PC-9 (cell line): ENCODE data around the gene AK8. TPM values are rescaled to one million over a fixed set of nuclear protein-coding genes. Genes with fewer than 3 reads are reported as not detected.

Experiments
- BruUV-seq: library from RNA; stranded (reverse); fragments of 400-500 nt; replicated peaks from 2 replicates; lab custom pipeline; 2021; lab: Mats Ljungman, UMichigan
- CTCF ChIA-PET: fragments of 300-600 bp; sonication (Branson Sonifier 250); formaldehyde crosslinking; loops from one replicate; lab custom pipeline; 2022; ENCODE audit warnings: antibody characterized with exemption; lab: Charles Lee
- POLR2A ChIA-PET: fragments of 300-600 bp; sonication (Branson Sonifier 250); formaldehyde crosslinking; loops from one replicate; lab custom pipeline; 2022; ENCODE audit warnings: antibody characterized with exemption; ENCODE audit not compliant: unreplicated experiment; lab: Charles Lee
- DNase-seq, 2 experiments: peaks; one replicate each; pipeline versions ENCODE4 v3.0.0 to v3.0.0-alpha.2; 2015 to 2022; ENCODE audit warnings: mixed read lengths in 1 of 2
- H2AFZ ChIP-seq: fragments of 200-600 bp; sonication (generic); 2 replicates; pipeline ENCODE4 v1.8.1; 2017; ENCODE audit warnings: antibody characterized with exemption
- H3F3A ChIP-seq: fragments of 200-600 bp; sonication (generic); 2 replicates; pipeline ENCODE4 v1.8.1; 2017; ENCODE audit warnings: antibody characterized with exemption, mild to moderate bottlenecking, low read depth; ENCODE audit not compliant: insufficient read depth
- H3K27ac ChIP-seq: fragments of 200-600 bp; sonication (generic); 2 replicates; pipeline ENCODE4 v1.6.1; 2016; ENCODE audit warnings: mixed run types
- H3K27me3 ChIP-seq: fragments of 200-600 bp; sonication (generic); 2 replicates; pipeline ENCODE4 v1.6.1; 2016; ENCODE audit warnings: low read depth, mixed run types; ENCODE audit not compliant: insufficient read depth
- H3K36me3 ChIP-seq: fragments of 200-600 bp; sonication (generic); 2 replicates; pipeline ENCODE4 v1.6.1; 2016; ENCODE audit warnings: low read depth, mixed run types
- H3K4me1 ChIP-seq: fragments of 200-600 bp; sonication (generic); replicated peaks from 2 replicates; pipeline ENCODE4 v1.6.1; 2016; ENCODE audit warnings: mixed run types; ENCODE audit not compliant: insufficient read depth
- H3K4me2 ChIP-seq: fragments of 200-600 bp; sonication (generic); 2 replicates; pipeline ENCODE4 v1.6.1; 2017; ENCODE audit warnings: mixed run types
- H3K4me3 ChIP-seq: fragments of 200-600 bp; sonication (generic); 2 replicates; pipeline ENCODE4 v1.6.1; 2016; ENCODE audit warnings: mixed run types
- H3K79me2 ChIP-seq: fragments of 200-600 bp; sonication (generic); 2 replicates; pipeline ENCODE4 v1.6.1; 2017; ENCODE audit warnings: low read depth, mixed run types
- H3K9me2 ChIP-seq: fragments of 200-600 bp; sonication (generic); 2 replicates; pipeline ENCODE4 v1.8.1; 2017; ENCODE audit warnings: mild to moderate bottlenecking; ENCODE audit not compliant: insufficient read depth
- H3K9me3 ChIP-seq: fragments of 200-600 bp; sonication (generic); 2 replicates; pipeline ENCODE4 v1.8.1; 2016; ENCODE audit warnings: low read depth; ENCODE audit not compliant: insufficient read depth
- H4K20me1 ChIP-seq: fragments of 200-600 bp; sonication (generic); 2 replicates; pipeline ENCODE4 v1.8.1; 2017; ENCODE audit not compliant: insufficient read depth
- EZH2 ChIP-seq: fragments of 200-600 bp; sonication (generic); IDR thresholded peaks from 2 replicates; pipeline ENCODE4 v1.8.0; 2017; ENCODE audit warnings: antibody characterized with exemption, low read depth
- intact Hi-C: fragments of 100-400 bp; cut with micrococcal nuclease; formaldehyde crosslinking; loops from one replicate; pipeline ENCODE4 v1.10.0; 2022; ENCODE audit not compliant: unreplicated experiment
- total RNA-seq: library from RNA; stranded (reverse); gene quantifications from 2 replicates; pipeline ENCODE4 v1.2.3, GENCODE V29; 2021
- TF ChIP-seq, protein P1 (sequence below): fragments of 200-600 bp; sonication (generic); conservative IDR thresholded peaks from 2 replicates; pipeline ENCODE4 v1.6.1; 2017; ENCODE audit warnings: mixed run types, antibody characterized with exemption, mild to moderate bottlenecking, moderate library complexity

Gene AK8
- total RNA-seq, 1 experiment from 2014 or later = 7.2 TPM

DNA sequence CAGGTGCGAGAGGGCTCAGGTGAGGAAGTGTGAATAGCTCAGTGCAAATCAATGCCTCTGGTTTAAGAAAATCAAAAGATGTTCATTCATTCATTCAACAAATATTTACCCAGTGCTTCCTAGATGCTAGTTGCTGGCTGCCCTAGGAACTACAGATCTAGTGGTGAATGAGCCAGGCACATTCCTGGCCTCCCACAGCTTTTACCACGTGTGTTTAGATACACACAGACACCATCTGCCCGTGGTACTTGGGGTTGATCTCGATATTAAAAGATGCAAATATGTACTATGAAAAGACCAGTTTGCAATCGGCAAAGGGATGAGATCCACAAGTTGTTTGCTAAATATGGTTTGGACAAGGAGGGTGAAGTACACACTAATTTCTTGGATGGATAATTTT lies 129.6 kb downstream of the AK8 start:
- no peak overlapping the region for H3K4me3 ChIP-seq
- H3K36me3 ChIP-seq = no peaks in the 10 kb centered on the region
- no peaks in the 10 kb centered on the region for H3K4me1 ChIP-seq
- no peaks in the 10 kb centered on the region for H3F3A ChIP-seq
- no peaks in the 10 kb centered on the region for H3K9me2 ChIP-seq
- H3K79me2 ChIP-seq = no peaks in the 10 kb centered on the region
- no peak for DNase-seq
- TF ChIP-seq EZH2 = no peak
- TF ChIP-seq, protein P1, sequence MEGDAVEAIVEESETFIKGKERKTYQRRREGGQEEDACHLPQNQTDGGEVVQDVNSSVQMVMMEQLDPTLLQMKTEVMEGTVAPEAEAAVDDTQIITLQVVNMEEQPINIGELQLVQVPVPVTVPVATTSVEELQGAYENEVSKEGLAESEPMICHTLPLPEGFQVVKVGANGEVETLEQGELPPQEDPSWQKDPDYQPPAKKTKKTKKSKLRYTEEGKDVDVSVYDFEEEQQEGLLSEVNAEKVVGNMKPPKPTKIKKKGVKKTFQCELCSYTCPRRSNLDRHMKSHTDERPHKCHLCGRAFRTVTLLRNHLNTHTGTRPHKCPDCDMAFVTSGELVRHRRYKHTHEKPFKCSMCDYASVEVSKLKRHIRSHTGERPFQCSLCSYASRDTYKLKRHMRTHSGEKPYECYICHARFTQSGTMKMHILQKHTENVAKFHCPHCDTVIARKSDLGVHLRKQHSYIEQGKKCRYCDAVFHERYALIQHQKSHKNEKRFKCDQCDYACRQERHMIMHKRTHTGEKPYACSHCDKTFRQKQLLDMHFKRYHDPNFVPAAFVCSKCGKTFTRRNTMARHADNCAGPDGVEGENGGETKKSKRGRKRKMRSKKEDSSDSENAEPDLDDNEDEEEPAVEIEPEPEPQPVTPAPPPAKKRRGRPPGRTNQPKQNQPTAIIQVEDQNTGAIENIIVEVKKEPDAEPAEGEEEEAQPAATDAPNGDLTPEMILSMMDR = no peak
- no peak overlapping the region for H3K27ac ChIP-seq
- CTCF ChIA-PET = no interaction called here
- no peak overlapping the region for H3K4me2 ChIP-seq
- no peaks in the 10 kb centered on the region for H4K20me1 ChIP-seq
- POLR2A ChIA-PET = no interaction called here
- no TSS peak for BruUV-seq
- no peak overlapping the region for H2AFZ ChIP-seq
- H3K9me3 ChIP-seq = no peaks in the 10 kb centered on the region
- intact Hi-C loops = no loop called here
- H3K27me3 ChIP-seq = peaks cover 27% of the 10 kb centered on the region

DNA sequence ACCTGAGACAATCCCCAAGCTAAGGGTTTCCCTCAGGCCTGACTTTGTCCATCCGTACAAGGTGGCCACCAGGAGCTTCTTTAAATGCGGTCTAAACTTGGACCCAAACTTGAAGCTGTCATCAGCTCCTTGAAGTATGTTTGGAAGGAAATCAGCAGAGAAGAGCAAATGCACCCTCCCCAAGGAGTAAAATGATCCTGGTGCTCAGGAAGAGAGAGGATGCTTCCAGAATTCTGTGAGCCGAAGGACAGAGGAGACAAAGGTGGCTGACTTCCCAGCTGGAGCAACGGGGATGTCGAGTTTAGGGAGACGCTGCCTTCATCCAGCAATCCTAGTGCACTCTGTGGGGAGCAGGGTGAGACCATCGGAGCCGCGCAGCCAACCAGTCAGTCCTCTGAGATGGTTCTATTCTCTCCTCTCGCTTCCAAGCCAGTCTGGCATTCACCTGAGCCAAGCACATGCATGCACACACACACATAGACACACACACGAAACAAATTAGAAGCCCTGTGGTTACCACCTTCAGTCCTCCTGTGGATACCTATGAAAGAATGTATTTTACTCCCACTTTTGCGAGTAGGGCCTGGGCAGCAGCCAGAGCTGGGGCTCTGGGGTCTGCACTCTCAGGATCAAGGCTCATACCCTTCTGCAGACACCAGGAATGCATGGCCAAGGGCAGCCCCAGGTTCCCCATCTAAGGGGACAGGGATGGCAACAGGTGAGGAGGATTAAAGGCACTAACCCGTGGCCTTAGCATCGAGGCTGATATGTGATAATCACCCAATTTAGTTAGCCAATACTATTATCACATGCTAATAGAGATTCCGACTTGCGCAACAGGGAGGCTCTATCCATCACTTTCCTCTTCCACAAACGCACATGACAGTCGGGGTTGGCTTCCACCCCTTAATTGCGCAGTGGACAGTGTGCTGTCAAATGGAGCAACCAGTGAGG lies 132.1 kb downstream of the AK8 start:
- ChIA-PET CTCF (no interaction called here), POLR2A (no interaction called here)

DNA sequence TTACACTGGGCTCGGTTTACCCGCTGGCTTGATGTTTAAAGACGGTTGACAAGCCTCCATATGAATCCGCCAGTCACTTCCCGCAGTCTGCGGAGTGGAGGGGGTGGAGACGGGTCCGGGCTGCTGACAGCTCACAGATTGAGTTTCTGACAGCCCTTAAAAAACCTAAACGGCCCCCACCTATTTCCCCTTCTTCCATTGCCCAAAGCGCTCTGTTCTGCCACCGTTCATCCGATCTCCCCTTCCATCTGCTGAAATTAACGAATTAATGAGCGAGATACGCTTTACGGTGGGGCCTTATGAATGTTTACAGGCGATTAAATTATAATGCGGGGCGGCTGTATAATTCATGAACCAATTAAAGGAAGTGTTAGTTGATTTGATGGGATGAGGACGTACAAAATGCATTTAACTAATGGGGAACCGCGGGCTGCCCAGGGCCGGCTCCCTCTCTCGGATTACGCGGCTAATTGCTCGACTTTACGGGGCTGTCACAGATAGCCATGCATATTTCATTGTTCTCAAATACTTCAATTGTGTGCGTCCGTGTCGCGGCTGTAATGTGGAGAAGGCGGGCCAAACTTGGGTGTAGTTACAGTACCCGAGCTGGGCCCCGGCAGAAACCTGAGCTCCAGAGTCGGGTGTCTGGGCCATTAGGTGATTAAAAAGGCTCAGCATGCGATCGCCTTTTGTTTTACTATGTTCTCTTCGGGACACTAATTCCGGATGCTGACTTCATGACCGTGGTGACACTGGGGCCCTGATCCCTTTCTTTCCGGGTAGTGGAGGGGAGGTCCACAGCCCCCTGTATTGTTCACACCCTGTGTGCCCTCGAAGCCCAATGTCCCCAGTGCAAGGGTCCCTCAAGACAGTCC lies 133.0 kb downstream of the AK8 start:
- no peaks in the 10 kb centered on the region for H3K79me2 ChIP-seq
- no peak overlapping the region for H3K4me2 ChIP-seq
- H3K27me3 ChIP-seq = peaks cover 50% of the 10 kb centered on the region
- H3K9me3 ChIP-seq = no peaks in the 10 kb centered on the region
- H3K4me3 ChIP-seq = no peak overlapping the region
- no peak for TF ChIP-seq EZH2
- TF ChIP-seq, protein P1 = no peak
- H3K36me3 ChIP-seq = no peaks in the 10 kb centered on the region
- no peaks in the 10 kb centered on the region for H3F3A ChIP-seq
- no peak overlapping the region for H2AFZ ChIP-seq
- no peaks in the 10 kb centered on the region for H3K9me2 ChIP-seq
- H4K20me1 ChIP-seq = no peaks in the 10 kb centered on the region
- intact Hi-C loops = no loop called here
- no peak for DNase-seq
- no peaks in the 10 kb centered on the region for H3K4me1 ChIP-seq
- no peak overlapping the region for H3K27ac ChIP-seq
- POLR2A ChIA-PET = no interaction called here
- no TSS peak for BruUV-seq
- CTCF ChIA-PET = no interaction called here

More for the DNA sequence above, 132.1 kb downstream of the AK8 start:
- H3K4me2 ChIP-seq = no peak overlapping the region
- peaks cover 48% of the 10 kb centered on the region for H3K27me3 ChIP-seq
- no peaks in the 10 kb centered on the region for H3K9me3 ChIP-seq
- H3K4me1 ChIP-seq = no peaks in the 10 kb centered on the region
- intact Hi-C loops = no loop called here
- H4K20me1 ChIP-seq = no peaks in the 10 kb centered on the region
- H3K9me2 ChIP-seq = no peaks in the 10 kb centered on the region
- H3F3A ChIP-seq = no peaks in the 10 kb centered on the region
- no peak for DNase-seq
- no peak for TF ChIP-seq EZH2
- TF ChIP-seq, protein P1 = no peak
- H3K27ac ChIP-seq = no peak overlapping the region
- no TSS peak for BruUV-seq
- no peaks in the 10 kb centered on the region for H3K36me3 ChIP-seq
- H3K4me3 ChIP-seq = no peak overlapping the region
- no peaks in the 10 kb centered on the region for H3K79me2 ChIP-seq
- H2AFZ ChIP-seq = no peak overlapping the region
